KMS-11 (cell line): ENCODE measurements around the gene TMEM87B.
A peak's percentile ranks its signal among the peaks of the same experiment; 100 is the strongest.

Experiments used
- H2AFZ ChIP-seq: fragments of 200-600 bp; sonication (generic); 2 replicates; pipeline ENCODE4 v1.6.1; 2016; ENCODE audit warnings: antibody characterized with exemption, mixed run types, low read depth
- H3K27ac ChIP-seq: fragments of 200-600 bp; sonication (generic); 2 replicates; pipeline ENCODE4 v1.6.1; 2016; ENCODE audit warnings: mild to moderate bottlenecking, mixed run types
- H3K27me3 ChIP-seq: fragments of 200-600 bp; sonication (generic); 2 replicates; pipeline ENCODE4 v1.6.1; 2017; ENCODE audit warnings: mild to moderate bottlenecking, low read depth, mixed run types, moderate library complexity; ENCODE audit not compliant: insufficient read depth
- H3K36me3 ChIP-seq: fragments of 200-600 bp; sonication (generic); 2 replicates; pipeline ENCODE4 v1.6.1; 2017; ENCODE audit warnings: mild to moderate bottlenecking, mixed run types; ENCODE audit not compliant: insufficient read depth
- H3K4me1 ChIP-seq: fragments of 200-600 bp; sonication (generic); 2 replicates; pipeline ENCODE4 v1.6.1; 2016; ENCODE audit warnings: mild to moderate bottlenecking, low read depth, mixed run types; ENCODE audit not compliant: poor library complexity, severe bottlenecking
- H3K4me2 ChIP-seq: fragments of 200-600 bp; sonication (generic); 2 replicates; pipeline ENCODE4 v1.7.0; 2016; ENCODE audit warnings: mild to moderate bottlenecking, mixed run types
- H3K4me3 ChIP-seq: fragments of 200-600 bp; sonication (generic); IDR thresholded peaks from 2 replicates; pipeline ENCODE4 v1.6.1; 2017; ENCODE audit warnings: low read depth, low read length, mixed read lengths; ENCODE audit not compliant: insufficient read depth
- H3K79me2 ChIP-seq: fragments of 200-600 bp; sonication (generic); 2 replicates; pipeline ENCODE4 v1.6.1; 2016; ENCODE audit warnings: low read depth, mixed run types; ENCODE audit not compliant: insufficient read depth
- H3K9ac ChIP-seq: fragments of 200-600 bp; sonication (generic); 2 replicates; pipeline ENCODE4 v1.6.1; 2016; ENCODE audit warnings: mild to moderate bottlenecking, mixed run types
- H4K20me1 ChIP-seq: fragments of 200-600 bp; sonication (generic); 2 replicates; pipeline ENCODE4 v1.6.1; 2016; ENCODE audit warnings: mild to moderate bottlenecking, mixed run types; ENCODE audit not compliant: insufficient read depth
- TF ChIP-seq, protein P1 (sequence below): fragments of 200-600 bp; sonication (generic); conservative IDR thresholded peaks from 2 replicates; pipeline ENCODE4 v1.6.1; 2017; ENCODE audit warnings: low read depth, mild to moderate bottlenecking, antibody characterized with exemption, low read length, moderate library complexity, mixed read lengths

The TMEM87B gene, protein sequence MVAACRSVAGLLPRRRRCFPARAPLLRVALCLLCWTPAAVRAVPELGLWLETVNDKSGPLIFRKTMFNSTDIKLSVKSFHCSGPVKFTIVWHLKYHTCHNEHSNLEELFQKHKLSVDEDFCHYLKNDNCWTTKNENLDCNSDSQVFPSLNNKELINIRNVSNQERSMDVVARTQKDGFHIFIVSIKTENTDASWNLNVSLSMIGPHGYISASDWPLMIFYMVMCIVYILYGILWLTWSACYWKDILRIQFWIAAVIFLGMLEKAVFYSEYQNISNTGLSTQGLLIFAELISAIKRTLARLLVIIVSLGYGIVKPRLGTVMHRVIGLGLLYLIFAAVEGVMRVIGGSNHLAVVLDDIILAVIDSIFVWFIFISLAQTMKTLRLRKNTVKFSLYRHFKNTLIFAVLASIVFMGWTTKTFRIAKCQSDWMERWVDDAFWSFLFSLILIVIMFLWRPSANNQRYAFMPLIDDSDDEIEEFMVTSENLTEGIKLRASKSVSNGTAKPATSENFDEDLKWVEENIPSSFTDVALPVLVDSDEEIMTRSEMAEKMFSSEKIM

DNA sequence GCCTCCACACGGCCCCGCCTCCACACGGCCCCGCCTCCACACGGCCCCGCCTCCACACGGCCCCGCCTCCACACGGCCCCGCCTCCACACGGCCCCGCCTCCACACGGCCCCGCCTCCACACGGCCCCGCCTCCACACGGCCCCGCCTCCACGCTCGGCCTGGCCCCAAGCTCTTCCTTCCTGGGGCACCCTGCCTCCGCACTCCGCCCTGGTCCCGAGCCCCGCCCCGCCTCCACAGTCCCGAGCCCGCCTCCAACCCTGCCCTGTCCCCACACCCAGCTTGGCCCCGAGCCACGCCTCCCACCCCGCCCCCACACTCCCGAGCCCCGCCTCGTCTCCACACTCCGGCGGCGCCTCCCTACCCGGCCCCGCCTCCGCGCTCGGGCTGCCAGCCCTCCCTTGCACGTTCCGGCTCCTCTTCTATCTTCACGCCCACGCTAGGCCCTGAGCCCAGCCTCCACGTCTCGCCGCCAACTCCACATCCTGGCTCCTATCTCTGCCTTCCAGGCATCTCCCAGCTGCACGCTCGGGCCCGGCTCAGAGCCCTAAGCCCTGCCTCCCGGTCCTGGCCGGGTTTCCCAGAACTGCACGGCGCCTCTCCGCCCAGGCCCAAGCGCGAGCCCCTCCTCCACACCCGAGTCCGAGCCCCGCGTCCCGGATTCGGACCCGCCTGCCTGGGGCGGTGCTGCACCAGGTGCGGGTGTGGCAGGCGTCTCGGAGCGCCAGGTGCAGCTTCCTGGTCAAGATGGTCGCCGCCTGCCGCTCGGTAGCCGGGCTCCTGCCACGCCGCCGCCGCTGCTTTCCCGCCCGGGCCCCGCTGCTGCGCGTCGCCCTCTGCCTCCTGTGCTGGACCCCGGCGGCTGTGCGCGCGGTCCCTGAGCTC lies at the start of gene TMEM87B:
Gene TMEM87B (plus strand): TSS at position 423 of the 883 bp plus-strand sequence. CDS start 323 bp downstream, at position 746.
- Histone ChIP-seq H4K20me1 (no peaks in the 10 kb centered on the region), H3K79me2 (0 out of 2 replicates have a peak, but pooled peaks cover 13% of the 10 kb centered on the region), H3K4me2 (peak within 1 kb of the TSS; percentile 67), H3K36me3 (no peaks in the 10 kb centered on the region), H3K4me1 (peaks cover 18% of the 10 kb centered on the region), H2AFZ (peak within 1 kb of the TSS; percentile 57), H3K4me3 (no peak within 1 kb of the TSS), H3K27ac (peak within 1 kb of the TSS; percentile 73), H3K9ac (peak within 1 kb of the TSS; percentile 74), H3K27me3 (no peaks in the 10 kb centered on the region)
- TF ChIP-seq, protein P1, sequence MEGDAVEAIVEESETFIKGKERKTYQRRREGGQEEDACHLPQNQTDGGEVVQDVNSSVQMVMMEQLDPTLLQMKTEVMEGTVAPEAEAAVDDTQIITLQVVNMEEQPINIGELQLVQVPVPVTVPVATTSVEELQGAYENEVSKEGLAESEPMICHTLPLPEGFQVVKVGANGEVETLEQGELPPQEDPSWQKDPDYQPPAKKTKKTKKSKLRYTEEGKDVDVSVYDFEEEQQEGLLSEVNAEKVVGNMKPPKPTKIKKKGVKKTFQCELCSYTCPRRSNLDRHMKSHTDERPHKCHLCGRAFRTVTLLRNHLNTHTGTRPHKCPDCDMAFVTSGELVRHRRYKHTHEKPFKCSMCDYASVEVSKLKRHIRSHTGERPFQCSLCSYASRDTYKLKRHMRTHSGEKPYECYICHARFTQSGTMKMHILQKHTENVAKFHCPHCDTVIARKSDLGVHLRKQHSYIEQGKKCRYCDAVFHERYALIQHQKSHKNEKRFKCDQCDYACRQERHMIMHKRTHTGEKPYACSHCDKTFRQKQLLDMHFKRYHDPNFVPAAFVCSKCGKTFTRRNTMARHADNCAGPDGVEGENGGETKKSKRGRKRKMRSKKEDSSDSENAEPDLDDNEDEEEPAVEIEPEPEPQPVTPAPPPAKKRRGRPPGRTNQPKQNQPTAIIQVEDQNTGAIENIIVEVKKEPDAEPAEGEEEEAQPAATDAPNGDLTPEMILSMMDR: no peak

DNA sequence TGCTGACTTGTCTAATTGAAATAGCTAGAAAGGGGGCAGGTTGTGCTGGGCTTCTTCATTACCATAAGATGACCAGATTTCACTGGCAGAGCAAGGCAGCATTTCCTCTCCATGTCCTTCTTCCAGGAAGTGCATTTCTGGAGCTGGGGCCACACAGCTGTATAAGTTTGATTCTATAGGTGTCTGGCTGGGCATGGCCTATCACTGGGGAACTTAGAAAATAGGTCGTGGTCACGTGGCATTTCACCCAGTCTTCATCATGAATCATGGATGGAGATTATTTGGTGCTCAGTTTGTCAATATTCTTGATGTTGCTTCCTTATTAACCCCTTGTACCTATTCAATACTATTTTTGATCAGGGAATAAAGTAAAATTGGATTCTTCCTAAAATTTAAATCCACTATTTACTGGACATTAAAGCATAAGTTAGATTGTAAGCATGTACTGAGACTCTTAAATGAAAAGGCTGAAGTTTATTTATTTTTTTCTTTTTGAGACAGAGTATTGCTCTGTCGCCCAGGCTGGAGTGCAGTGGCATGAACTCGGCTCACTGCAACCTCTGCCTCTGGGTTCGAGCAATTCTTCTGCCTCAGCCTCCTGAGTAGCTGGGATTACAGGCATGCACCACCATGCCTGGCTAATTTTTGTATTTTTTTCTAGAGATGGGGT lies 49.5 kb upstream of the TMEM87B start:
- Histone ChIP-seq H2AFZ (no peak overlapping the region), H3K9ac (no peak overlapping the region), H3K36me3 (no peaks in the 10 kb centered on the region), H3K4me2 (0 out of 2 replicates have a peak overlapping the region, but pooled peaks have one; percentile 17), H3K4me3 (no peak overlapping the region), H3K79me2 (no peaks in the 10 kb centered on the region), H3K27ac (no peak overlapping the region), H3K27me3 (no peaks in the 10 kb centered on the region), H3K4me1 (peaks cover 20% of the 10 kb centered on the region), H4K20me1 (no peaks in the 10 kb centered on the region)
- TF ChIP-seq, protein P1: no peak

DNA sequence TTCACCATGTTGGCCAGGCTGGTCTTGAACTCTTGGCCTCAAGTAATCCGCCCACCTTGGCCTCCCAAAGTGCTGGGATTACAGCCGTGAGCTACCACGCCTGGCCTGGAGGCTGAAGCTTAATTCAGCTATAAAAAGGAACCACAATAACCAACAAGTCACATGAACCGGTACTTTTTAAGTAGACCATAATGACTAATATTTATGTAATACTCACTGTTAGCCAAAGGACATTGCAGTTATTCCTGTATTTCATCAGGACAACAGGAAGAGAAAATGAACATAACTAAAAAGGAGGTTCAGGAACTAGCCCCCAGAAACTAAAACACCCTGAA lies 49.0 kb upstream of the TMEM87B start:
- no peaks in the 10 kb centered on the region for H3K27me3 ChIP-seq
- H3K9ac ChIP-seq: no peak overlapping the region
- H3K27ac ChIP-seq: no peak overlapping the region
- H4K20me1 ChIP-seq: no peaks in the 10 kb centered on the region
- no peak overlapping the region for H3K4me2 ChIP-seq
- H3K36me3 ChIP-seq: no peaks in the 10 kb centered on the region
- no peak overlapping the region for H3K4me3 ChIP-seq
- peaks cover 20% of the 10 kb centered on the region for H3K4me1 ChIP-seq
- TF ChIP-seq, protein P1: no peak
- no peak overlapping the region for H2AFZ ChIP-seq
- no peaks in the 10 kb centered on the region for H3K79me2 ChIP-seq

DNA sequence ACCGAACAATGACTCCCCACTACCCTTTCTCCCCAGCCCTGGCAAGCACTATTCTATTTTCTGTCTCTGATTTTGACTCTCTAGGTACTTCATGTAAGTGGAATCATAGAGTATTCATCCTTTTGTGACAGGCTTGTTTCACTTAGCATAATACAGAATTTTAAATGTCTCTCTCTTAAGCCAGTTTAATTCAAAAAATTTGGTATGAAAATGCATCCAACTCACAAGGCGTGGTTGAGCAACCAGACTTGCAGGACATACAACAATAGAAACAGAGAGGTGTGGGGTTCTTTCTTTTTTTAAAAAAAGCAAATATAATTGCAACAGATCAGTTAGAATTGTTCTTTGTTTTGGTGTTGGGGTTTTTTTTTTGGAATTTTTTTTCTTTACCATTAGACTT lies 47.6 kb upstream of the TMEM87B start:
- H3K4me2 ChIP-seq: no peak overlapping the region
- no peaks in the 10 kb centered on the region for H3K36me3 ChIP-seq
- no peaks in the 10 kb centered on the region for H3K79me2 ChIP-seq
- no peaks in the 10 kb centered on the region for H4K20me1 ChIP-seq
- TF ChIP-seq, protein P1: no peak
- H3K9ac ChIP-seq: no peak overlapping the region
- no peak overlapping the region for H2AFZ ChIP-seq
- H3K4me3 ChIP-seq: no peak overlapping the region
- H3K4me1 ChIP-seq: peaks cover 20% of the 10 kb centered on the region
- no peaks in the 10 kb centered on the region for H3K27me3 ChIP-seq
- no peak overlapping the region for H3K27ac ChIP-seq
